GM23338 (cell line): Measurements from ENCODE around the gene RRP8.

Experiments
- CREB1 ChIP-seq: fragments of 250-450 bp; sonication (Bioruptor Pico); IDR thresholded peaks from 2 replicates; pipeline ENCODE4 v1.5.0; 2020; ENCODE audit warnings: low read depth, mild to moderate bottlenecking, moderate library complexity
- CTCF ChIP-seq, 2 experiments: fragments of 200-600 bp in 1 of 2; sonication (generic) in 1 of 2; conservative IDR thresholded peaks; 2 replicates each; pipeline versions ENCODE4 v1.5.1 to v1.6.1; 2016 to 2017; ENCODE audit warnings: antibody characterized with exemption in 2 of 2, low read depth in 2 of 2, mild to moderate bottlenecking in 2 of 2, moderate library complexity in 1 of 2
- EZH2 ChIP-seq: fragments of 200-600 bp; sonication (generic); IDR thresholded peaks from one replicate; pipeline ENCODE4 v1.8.0; 2017; ENCODE audit warnings: antibody characterized with exemption, mild to moderate bottlenecking, low read depth; ENCODE audit not compliant: unreplicated experiment
- EZH2phosphoT487 ChIP-seq: fragments of 200-600 bp; sonication (generic); IDR thresholded peaks from one replicate; pipeline ENCODE4 v1.8.1; 2018; ENCODE audit warnings: antibody characterized with exemption; ENCODE audit not compliant: unreplicated experiment
- JUNB ChIP-seq: IDR thresholded peaks from one replicate; pipeline ENCODE4 v1.6.1; 2016; ENCODE audit warnings: antibody characterized with exemption; ENCODE audit not compliant: unreplicated experiment
- NANOG ChIP-seq: IDR thresholded peaks from 2 replicates; pipeline ENCODE4 v1.6.1; 2016; ENCODE audit warnings: antibody characterized with exemption, borderline replicate concordance
- POLR2AphosphoS5 ChIP-seq: IDR thresholded peaks from 2 replicates; pipeline ENCODE4 v1.6.1; 2016; ENCODE audit warnings: antibody characterized with exemption, low read depth
- REST ChIP-seq: IDR thresholded peaks from one replicate; pipeline ENCODE4 v1.6.1; 2018; ENCODE audit warnings: antibody characterized with exemption; ENCODE audit not compliant: unreplicated experiment
- ZNF114 ChIP-seq: fragments of 250-450 bp; sonication (Bioruptor Pico); IDR thresholded peaks from 2 replicates; pipeline ENCODE4 v1.5.0; 2020; ENCODE audit warnings: mild to moderate bottlenecking, moderate library complexity

- TF ChIP-seq ZNF114 (CRISPR knock-in tag) = no peak
- no peak for TF ChIP-seq EZH2phosphoT487
- no peak for TF ChIP-seq POLR2AphosphoS5
- TF ChIP-seq REST = no peak
- no peak for TF ChIP-seq EZH2
- TF ChIP-seq CTCF (conservative IDR thresholded peaks at IDR 0.05; ENCODE audit: low read depth in 2 of 2) = no peak
- no peak for TF ChIP-seq CREB1 (CRISPR knock-in tag)
- TF ChIP-seq JUNB = no peak
- TF ChIP-seq NANOG = no peak
Observed at GRCh38 chr11:6631361-6631890, 28.0 kb upstream of the RRP8 start.
